GM12873 (cell line): ENCODE results near the gene FRMPD2.

Experiments
- TF ChIP-seq, protein P1 (sequence below): IDR thresholded peaks from 2 replicates; pipeline ENCODE4 v1.5.1; 2012; ENCODE audit warnings: low read depth, mild to moderate bottlenecking, moderate library complexity, low read length, control low read depth; ENCODE audit not compliant: insufficient read depth; ENCODE audit errors: missing control alignments

Gene FRMPD2

DNA sequence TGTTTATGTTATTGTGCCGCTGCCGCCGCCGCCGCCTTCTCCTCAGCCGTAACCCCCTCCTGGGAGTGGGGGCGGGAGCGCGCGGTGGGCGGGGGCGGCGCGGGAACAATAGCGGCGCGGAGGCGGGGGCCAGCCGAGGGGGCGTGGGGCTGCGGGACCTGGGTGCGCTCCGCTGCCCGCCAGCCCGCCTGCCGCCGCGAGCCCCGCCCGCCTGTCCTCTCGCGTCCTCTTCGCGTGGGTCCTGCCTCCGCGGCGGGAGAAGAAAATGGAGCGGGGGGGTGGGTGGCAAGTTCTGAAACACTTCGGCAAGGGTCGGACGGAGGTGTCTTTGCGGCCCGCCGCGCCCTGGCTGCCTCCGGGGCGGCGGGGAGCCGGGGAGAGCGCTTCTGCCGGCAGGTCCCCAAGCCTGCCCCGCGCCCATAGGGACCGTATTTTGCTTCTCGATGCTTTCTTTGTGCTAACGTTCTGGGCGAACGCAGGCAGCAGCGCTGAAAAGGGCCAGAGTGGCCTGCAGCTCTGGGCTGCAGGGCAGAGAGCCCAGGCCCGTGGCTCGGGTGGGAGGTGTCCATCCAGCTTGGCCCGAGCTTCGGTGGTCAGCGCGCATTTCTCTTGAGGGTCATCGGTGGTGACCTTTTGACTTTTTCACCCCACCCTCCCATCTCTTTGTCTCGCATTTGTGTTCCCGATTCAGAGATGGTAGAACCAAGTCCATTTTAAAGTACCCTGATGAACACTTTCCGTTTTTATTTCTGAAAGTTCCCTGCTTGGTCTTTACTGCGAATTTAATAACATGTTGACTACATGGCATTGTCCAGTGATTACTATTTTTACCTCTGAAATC is 32.6 kb upstream of the FRMPD2 start:
- TF ChIP-seq, protein P1, sequence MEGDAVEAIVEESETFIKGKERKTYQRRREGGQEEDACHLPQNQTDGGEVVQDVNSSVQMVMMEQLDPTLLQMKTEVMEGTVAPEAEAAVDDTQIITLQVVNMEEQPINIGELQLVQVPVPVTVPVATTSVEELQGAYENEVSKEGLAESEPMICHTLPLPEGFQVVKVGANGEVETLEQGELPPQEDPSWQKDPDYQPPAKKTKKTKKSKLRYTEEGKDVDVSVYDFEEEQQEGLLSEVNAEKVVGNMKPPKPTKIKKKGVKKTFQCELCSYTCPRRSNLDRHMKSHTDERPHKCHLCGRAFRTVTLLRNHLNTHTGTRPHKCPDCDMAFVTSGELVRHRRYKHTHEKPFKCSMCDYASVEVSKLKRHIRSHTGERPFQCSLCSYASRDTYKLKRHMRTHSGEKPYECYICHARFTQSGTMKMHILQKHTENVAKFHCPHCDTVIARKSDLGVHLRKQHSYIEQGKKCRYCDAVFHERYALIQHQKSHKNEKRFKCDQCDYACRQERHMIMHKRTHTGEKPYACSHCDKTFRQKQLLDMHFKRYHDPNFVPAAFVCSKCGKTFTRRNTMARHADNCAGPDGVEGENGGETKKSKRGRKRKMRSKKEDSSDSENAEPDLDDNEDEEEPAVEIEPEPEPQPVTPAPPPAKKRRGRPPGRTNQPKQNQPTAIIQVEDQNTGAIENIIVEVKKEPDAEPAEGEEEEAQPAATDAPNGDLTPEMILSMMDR = no peak

DNA sequence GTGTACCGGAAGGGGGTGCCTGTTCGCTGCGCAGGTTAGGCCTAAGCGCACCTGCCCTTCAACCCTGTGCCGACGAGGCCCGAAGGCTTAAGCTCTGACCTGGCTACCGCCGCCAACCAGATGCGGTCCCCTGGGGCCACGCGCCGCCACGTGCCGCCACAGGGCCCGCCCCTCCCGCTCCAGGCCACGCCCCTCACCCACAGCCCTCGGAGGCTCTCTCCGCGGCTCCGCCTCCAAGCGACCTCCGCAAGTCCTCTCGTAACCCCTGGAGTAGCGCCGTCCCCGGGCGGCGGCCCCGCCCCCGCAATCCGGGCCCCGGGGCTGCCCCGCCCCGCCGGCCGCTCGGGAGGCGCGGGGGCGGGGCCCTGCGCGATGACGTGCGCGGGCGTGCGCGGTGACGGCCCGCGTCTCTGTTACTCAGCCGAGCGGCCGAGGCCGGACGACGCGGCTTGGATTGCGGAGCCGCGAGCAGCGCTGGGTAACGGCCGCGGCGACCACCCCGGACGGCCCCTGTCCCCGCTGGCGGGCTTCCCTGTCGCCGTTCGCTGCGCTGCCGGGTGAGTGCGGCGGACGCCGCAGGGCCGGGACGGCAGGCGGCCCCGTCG is 31.9 kb upstream of the FRMPD2 start, which contains the start of gene MAPK8:
MAPK8 (plus strand) TSS at position 413 of the 605 bp plus-strand sequence. CDS start 94,984 bp downstream, outside the sequence.
- TF ChIP-seq, protein P1 = no peak

GRCh38 chr10:48305905-48306264 is 31.4 kb upstream of the FRMPD2 start:
- TF ChIP-seq, protein P1 = no peak

DNA sequence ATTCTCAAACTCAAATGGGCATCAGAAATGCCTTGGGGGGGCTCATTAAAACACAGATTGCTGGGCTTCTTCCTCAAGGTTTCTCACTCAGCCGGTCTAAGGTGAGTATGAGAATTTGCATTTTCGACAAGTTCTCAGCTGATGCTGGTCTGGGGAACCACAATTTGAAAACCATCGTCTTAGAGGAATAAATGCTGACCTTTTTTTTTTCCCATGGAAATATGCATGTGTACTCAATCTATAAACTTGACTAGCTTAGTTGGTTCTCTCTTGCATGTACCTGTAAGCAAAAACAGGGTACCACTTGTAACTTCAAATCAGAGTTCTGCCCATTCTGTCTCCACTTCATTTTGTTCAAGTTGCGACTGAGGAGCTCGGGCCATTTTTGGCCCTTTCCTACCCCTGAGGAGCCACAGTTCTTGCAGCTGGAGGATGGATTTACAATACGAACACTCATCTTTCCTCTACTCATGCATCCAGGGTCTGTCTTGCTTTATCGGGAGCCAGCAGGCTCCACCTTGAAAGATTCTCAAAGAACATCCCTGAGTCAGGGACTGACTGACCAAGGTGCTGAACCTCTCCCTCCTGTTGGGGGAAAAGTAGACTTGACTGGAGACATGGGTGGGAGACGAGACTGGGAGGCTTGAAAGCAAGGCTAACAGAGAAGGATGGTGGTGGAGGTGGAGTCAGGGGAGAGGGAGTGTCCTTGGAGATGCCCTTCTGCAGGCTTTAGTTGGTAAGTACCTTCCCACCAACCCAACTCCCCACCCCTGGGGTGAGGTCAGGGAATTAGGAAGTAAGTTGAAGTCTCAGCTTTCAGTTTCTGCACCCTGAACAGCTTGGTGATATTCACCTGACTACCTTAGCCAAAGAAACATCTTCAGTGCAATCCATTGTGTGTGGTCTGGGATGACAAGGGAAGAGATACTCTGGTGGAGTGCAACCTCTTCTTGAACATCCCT is 28.3 kb upstream of the FRMPD2 start:
- TF ChIP-seq, protein P1 = no peak

DNA sequence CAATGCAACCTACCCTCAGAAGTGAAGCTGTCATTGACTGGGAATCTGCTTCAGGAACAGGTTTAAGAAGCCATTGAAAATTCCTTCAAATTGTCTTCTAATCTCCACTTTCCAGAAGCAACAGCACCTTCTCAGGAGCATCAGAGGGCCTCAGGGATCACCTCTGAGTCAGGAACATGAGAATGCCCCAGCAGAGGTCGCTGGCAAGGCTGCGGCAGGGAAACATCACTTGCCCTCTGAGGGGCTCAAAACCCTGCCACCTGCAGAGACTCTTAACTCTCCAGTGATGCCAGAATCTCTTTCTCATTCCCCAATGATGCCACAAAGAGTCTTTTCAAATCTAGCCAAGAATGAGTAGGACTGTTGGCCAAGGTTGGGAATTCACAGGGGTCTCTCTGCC is 26.1 kb upstream of the FRMPD2 start:
- TF ChIP-seq, protein P1 = no peak

GRCh38 chr10:48299692-48300091 is 25.2 kb upstream of the FRMPD2 start:
- TF ChIP-seq, protein P1 = no peak
